Measurements from ENCODE around the gene PITPNM2.

The PITPNM2 gene

GRCh38 chr12:123150744-123151456 lies at the start of gene PITPNM2:
PITPNM2 (minus strand) TSS chr12:123151090; CDS start chr12:123034590, 116,500 bp downstream.
- no peak for DNase-seq (ENCODE audit: low read depth)

- no peak for DNase-seq (ENCODE audit: low read depth)
These were observed 49.5 kb upstream of the PITPNM2 start for GRCh38 chr12:123200414-123200813.

GRCh38 chr12:123199936-123200335 lies 49.0 kb upstream of the PITPNM2 start:
- no peak for DNase-seq (ENCODE audit: low read depth)

GRCh38 chr12:123187637-123188036 lies 36.7 kb upstream of the PITPNM2 start:
- no peak for DNase-seq (ENCODE audit: low read depth)

- no peak for DNase-seq (ENCODE audit: low read depth)
These were observed 29.3 kb upstream of the PITPNM2 start for GRCh38 chr12:123180171-123180570.

GRCh38 chr12:123171967-123172366 lies 21.1 kb upstream of the PITPNM2 start:
- DNase-seq (ENCODE audit: low read depth): no peak

GRCh38 chr12:123167329-123167728 lies 16.4 kb upstream of the PITPNM2 start:
- no peak for DNase-seq (ENCODE audit: low read depth)

- DNase-seq (ENCODE audit: low read depth): no peak
These were observed 14.6 kb upstream of the PITPNM2 start for GRCh38 chr12:123165537-123165936.

- no peak for DNase-seq (ENCODE audit: low read depth)
These were observed 13.9 kb upstream of the PITPNM2 start for GRCh38 chr12:123164710-123165261.

- DNase-seq (ENCODE audit: low read depth): no peak
These were observed 13.3 kb upstream of the PITPNM2 start for GRCh38 chr12:123164222-123164621.

- DNase-seq (ENCODE audit: low read depth): no peak
These were observed 12.3 kb upstream of the PITPNM2 start for GRCh38 chr12:123163227-123163626.

GRCh38 chr12:123160801-123161487 lies 10.1 kb upstream of the PITPNM2 start:
- no peak for DNase-seq (ENCODE audit: low read depth)

GRCh38 chr12:123153906-123154305 lies 3.0 kb upstream of the PITPNM2 start:
- no peak for DNase-seq (ENCODE audit: low read depth)

GRCh38 chr12:123152833-123153232 lies 1.9 kb upstream of the PITPNM2 start:
- no peak for DNase-seq (ENCODE audit: low read depth)

GRCh38 chr12:123151457-123152454 lies 866 bp upstream of the PITPNM2 start:
- DNase-seq (ENCODE audit: low read depth): no peak

GRCh38 chr12:123150275-123150743 lies 581 bp downstream of the PITPNM2 start:
- no peak for DNase-seq (ENCODE audit: low read depth)

GRCh38 chr12:123149501-123150274 lies 1.2 kb downstream of the PITPNM2 start:
- no peak for DNase-seq (ENCODE audit: low read depth)

- no peak for DNase-seq (ENCODE audit: low read depth)
These were observed 1.8 kb downstream of the PITPNM2 start for GRCh38 chr12:123149088-123149487.

GRCh38 chr12:123148655-123149054 lies 2.2 kb downstream of the PITPNM2 start:
- no peak for DNase-seq (ENCODE audit: low read depth)

GRCh38 chr12:123148223-123148622 lies 2.7 kb downstream of the PITPNM2 start:
- DNase-seq (ENCODE audit: low read depth): no peak

GRCh38 chr12:123145211-123145610 lies 5.7 kb downstream of the PITPNM2 start:
- DNase-seq (ENCODE audit: low read depth): no peak
